ENCODE data around the gene BANF1.

The BANF1 gene

DNA sequence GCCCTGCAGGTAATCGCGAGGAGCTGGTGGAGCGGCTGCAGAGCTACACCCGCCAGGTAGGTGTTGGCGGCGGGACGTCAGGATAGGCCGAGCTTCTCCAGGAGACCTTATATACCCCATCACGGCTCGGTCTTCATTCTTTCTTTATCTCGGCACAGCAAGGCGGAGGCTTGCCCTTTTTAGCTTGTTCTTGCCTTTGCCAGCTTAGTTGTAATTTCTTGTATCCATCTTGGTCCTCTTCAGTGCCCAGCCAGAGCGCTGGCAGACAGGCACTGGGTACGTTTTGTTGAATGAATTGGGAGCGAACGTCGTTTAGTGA is 50.3 kb downstream of the BANF1 start:
- ChIA-PET POLR2A (interaction anchor here (0.5 to 1.7 kb wide), 3 partner anchors 15 to 194 kb away, joined by 4 read pairs; no protein-coding TSS in a partner anchor), CTCF (interaction anchor here (1.0 to 7.3 kb wide), 11 partner anchors 7 to 193 kb away, joined by 3 to 143 read pairs (median 4); partner anchors contain the start of genes CCDC85B, MUS81 and PACS1)
- TF ChIP-seq, protein P1, sequence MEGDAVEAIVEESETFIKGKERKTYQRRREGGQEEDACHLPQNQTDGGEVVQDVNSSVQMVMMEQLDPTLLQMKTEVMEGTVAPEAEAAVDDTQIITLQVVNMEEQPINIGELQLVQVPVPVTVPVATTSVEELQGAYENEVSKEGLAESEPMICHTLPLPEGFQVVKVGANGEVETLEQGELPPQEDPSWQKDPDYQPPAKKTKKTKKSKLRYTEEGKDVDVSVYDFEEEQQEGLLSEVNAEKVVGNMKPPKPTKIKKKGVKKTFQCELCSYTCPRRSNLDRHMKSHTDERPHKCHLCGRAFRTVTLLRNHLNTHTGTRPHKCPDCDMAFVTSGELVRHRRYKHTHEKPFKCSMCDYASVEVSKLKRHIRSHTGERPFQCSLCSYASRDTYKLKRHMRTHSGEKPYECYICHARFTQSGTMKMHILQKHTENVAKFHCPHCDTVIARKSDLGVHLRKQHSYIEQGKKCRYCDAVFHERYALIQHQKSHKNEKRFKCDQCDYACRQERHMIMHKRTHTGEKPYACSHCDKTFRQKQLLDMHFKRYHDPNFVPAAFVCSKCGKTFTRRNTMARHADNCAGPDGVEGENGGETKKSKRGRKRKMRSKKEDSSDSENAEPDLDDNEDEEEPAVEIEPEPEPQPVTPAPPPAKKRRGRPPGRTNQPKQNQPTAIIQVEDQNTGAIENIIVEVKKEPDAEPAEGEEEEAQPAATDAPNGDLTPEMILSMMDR (IDR thresholded peaks at IDR 0.05; ENCODE audit: control extremely low read depth, extremely low read depth, low read depth, missing control alignments): no peak

More for the DNA sequence above, 50.3 kb downstream of the BANF1 start:
- DNase-seq (ENCODE audit: extremely low spot score): no peak
